ENCODE data around the gene LAMC1.

LAMC1 gene

DNA sequence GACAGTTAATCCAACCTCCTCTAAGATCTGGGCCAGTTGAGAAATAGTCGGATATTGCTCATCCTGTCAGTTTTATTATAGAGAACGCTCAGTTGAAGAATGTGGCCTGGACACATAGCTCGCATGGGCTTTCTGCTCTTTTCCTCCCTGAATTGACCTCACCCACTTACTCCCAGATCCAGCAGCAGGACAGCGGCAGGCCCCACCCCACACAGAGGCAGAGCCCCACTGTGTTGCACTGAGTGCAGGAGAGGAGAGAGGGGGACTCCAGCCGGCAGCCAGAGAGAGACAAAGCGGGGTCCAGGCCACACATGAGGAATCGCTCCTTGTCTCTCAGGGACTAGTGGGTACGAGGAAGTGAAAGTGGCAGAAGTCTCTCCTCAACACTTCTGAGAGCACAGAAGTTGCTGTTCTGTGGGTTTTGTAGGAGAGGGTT is 78.6 kb downstream of the LAMC1 start:
- Histone ChIP-seq H3K14ac (ENCODE audit: low read length) (no peak overlapping the region), H2BK120ac (ENCODE audit: insufficient read depth, low read length, poor library complexity) (no peak overlapping the region), H4K8ac (ENCODE audit: low read depth, low read length) (no peak overlapping the region)

GRCh38 chr1:183103147-183103546 is 79.9 kb downstream of the LAMC1 start:
- Histone ChIP-seq H2BK5ac (ENCODE audit: low read depth, low read length, poor library complexity) (no peak overlapping the region), H2BK120ac (ENCODE audit: insufficient read depth, low read length, poor library complexity) (no peak overlapping the region), H3K27me3 (ENCODE audit: insufficient read depth, low read length) (no peaks in the 10 kb centered on the region), H3K9me3 (ENCODE audit: insufficient read depth, low read depth, low read length) (no peaks in the 10 kb centered on the region), H3K4ac (ENCODE audit: low read depth, low read length) (no peak overlapping the region), H3K27ac (ENCODE audit: low read depth, low read length) (no peak overlapping the region), H3K36me3 (ENCODE audit: control insufficient read depth in 1 of 2, insufficient read depth in 2 of 2, low read length in 2 of 2) (peaks cover 3 to 7% of the 10 kb centered on the region in 2 experiments), H3K23ac (ENCODE audit: low read length) (no peak overlapping the region), H3K14ac (ENCODE audit: low read length) (no peak overlapping the region), H3K18ac (ENCODE audit: low read length) (peak overlapping the region; percentile 6), H4K12ac (ENCODE audit: low read depth, low read length) (no peak overlapping the region), H2BK12ac (ENCODE audit: low read length) (no peak overlapping the region), H3K4me1 (ENCODE audit: control insufficient read depth in 1 of 2, insufficient read depth in 2 of 2, low read length in 2 of 2) (peaks cover 10 to 16% of the 10 kb centered on the region in 2 experiments), H3K79me2 (ENCODE audit: control insufficient read depth, insufficient read depth, low read length, poor library complexity) (peaks cover 2% of the 10 kb centered on the region), H4K8ac (ENCODE audit: low read depth, low read length) (no peak overlapping the region), H3K4me3 (ENCODE audit: low read depth, low read length) (no peak overlapping the region), H3K79me1 (ENCODE audit: low read length) (peaks cover 7% of the 10 kb centered on the region), H3K4me2 (ENCODE audit: low read length) (no peak overlapping the region), H3K9ac (ENCODE audit: low read length) (no peak overlapping the region), H4K91ac (ENCODE audit: low read depth, low read length) (no peak overlapping the region), H2AFZ (ENCODE audit: insufficient read depth, low read length, poor library complexity) (no peak overlapping the region), H2AK5ac (ENCODE audit: low read length) (no peak overlapping the region)
- no peak for DNase-seq
- WGBS (ENCODE audit: extremely low coverage, insufficient coverage, insufficient read length) = no CpG with 5 or more reads among the region's 11 CpGs

More for the DNA sequence above, 78.6 kb downstream of the LAMC1 start:
- Histone ChIP-seq H3K23ac (ENCODE audit: low read length) (no peak overlapping the region), H3K18ac (ENCODE audit: low read length) (no peak overlapping the region), H3K27me3 (ENCODE audit: insufficient read depth, low read length) (no peaks in the 10 kb centered on the region), H2BK5ac (ENCODE audit: low read depth, low read length, poor library complexity) (no peak overlapping the region), H3K4ac (ENCODE audit: low read depth, low read length) (no peak overlapping the region), H3K9ac (ENCODE audit: low read length) (no peak overlapping the region), H3K9me3 (ENCODE audit: insufficient read depth, low read depth, low read length) (no peaks in the 10 kb centered on the region), H3K36me3 (ENCODE audit: control insufficient read depth in 1 of 2, insufficient read depth in 2 of 2, low read length in 2 of 2) (peaks cover 3 to 7% of the 10 kb centered on the region in 2 experiments), H3K4me2 (ENCODE audit: low read length) (no peak overlapping the region), H3K4me3 (ENCODE audit: low read depth, low read length) (no peak overlapping the region), H3K27ac (ENCODE audit: low read depth, low read length) (no peak overlapping the region), H3K4me1 (ENCODE audit: control insufficient read depth in 1 of 2, insufficient read depth in 2 of 2, low read length in 2 of 2) (peaks cover 10 to 16% of the 10 kb centered on the region in 2 experiments), H3K79me2 (ENCODE audit: control insufficient read depth, insufficient read depth, low read length, poor library complexity) (peaks cover 2% of the 10 kb centered on the region), H3K79me1 (ENCODE audit: low read length) (peaks cover 7% of the 10 kb centered on the region), H4K91ac (ENCODE audit: low read depth, low read length) (no peak overlapping the region), H4K12ac (ENCODE audit: low read depth, low read length) (no peak overlapping the region), H2AFZ (ENCODE audit: insufficient read depth, low read length, poor library complexity) (no peak overlapping the region), H2AK5ac (ENCODE audit: low read length) (no peak overlapping the region), H2BK12ac (ENCODE audit: low read length) (no peak overlapping the region)
- peak; percentile 53 to 85 for DNase-seq
- no CpG with 5 or more reads among the region's 8 CpGs for WGBS (ENCODE audit: extremely low coverage, insufficient coverage, insufficient read length)

DNA sequence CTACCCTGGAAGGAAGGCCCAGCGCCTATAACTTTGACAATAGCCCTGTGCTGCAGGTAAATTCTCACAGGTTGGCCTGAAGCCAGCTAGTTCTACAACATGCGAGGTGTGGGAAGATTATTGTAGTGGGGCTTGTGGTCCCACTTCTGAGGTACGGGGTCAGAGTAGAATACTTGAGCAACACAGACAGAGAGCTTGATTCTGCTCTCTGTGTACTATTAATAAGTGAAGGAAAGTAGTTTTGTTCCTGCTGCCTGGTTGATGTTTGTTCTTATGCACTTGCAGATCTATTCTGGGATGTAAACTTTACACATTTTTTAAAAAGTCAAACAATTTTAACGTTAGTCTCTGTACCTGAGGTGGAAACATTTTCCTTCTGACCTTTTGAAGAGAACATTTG is 80.4 kb downstream of the LAMC1 start:
- no peak overlapping the region for H4K91ac ChIP-seq (ENCODE audit: low read depth, low read length)
- no CpG with 5 or more reads among the region's 4 CpGs for WGBS (ENCODE audit: extremely low coverage, insufficient coverage, insufficient read length)

DNA sequence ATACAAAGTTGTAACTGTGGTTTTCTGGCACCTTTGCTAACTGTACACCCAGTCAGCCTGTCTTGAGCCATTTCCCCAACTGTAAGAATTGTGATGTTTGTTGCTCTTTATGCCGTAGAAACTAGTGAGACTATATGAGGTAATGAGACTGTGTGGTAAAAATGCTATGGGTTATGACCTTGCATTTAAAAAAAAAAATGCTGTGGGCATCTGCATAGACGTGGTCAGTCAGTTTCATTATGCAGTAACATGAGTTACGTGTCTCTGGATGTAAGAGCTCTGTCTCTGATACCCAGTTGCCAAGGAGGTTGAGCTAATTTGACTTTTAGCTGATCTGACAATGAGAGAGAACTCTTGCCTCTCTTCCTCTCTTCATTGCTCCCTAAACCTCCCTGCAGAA is 82.2 kb downstream of the LAMC1 start:
- Histone ChIP-seq H2BK12ac (ENCODE audit: low read length) (no peak overlapping the region), H3K79me1 (ENCODE audit: low read length) (peaks cover 4% of the 10 kb centered on the region), H4K8ac (ENCODE audit: low read depth, low read length) (no peak overlapping the region), H2BK5ac (ENCODE audit: low read depth, low read length, poor library complexity) (no peak overlapping the region), H3K9me3 (ENCODE audit: insufficient read depth, low read depth, low read length) (no peaks in the 10 kb centered on the region), H4K91ac (ENCODE audit: low read depth, low read length) (no peak overlapping the region), H3K9ac (ENCODE audit: low read length) (no peak overlapping the region), H3K79me2 (ENCODE audit: control insufficient read depth, insufficient read depth, low read length, poor library complexity) (no peaks in the 10 kb centered on the region), H3K18ac (ENCODE audit: low read length) (no peak overlapping the region), H4K12ac (ENCODE audit: low read depth, low read length) (no peak overlapping the region), H3K4me3 (ENCODE audit: low read depth, low read length) (no peak overlapping the region), H3K4me2 (ENCODE audit: low read length) (no peak overlapping the region), H2AK5ac (ENCODE audit: low read length) (no peak overlapping the region), H3K27ac (ENCODE audit: low read depth, low read length) (no peak overlapping the region), H2AFZ (ENCODE audit: insufficient read depth, low read length, poor library complexity) (no peak overlapping the region), H3K27me3 (ENCODE audit: insufficient read depth, low read length) (no peaks in the 10 kb centered on the region), H3K14ac (ENCODE audit: low read length) (no peak overlapping the region), H2BK120ac (ENCODE audit: insufficient read depth, low read length, poor library complexity) (no peak overlapping the region), H3K4ac (ENCODE audit: low read depth, low read length) (no peak overlapping the region), H3K4me1 (ENCODE audit: control insufficient read depth in 1 of 2, insufficient read depth in 2 of 2, low read length in 2 of 2) (peaks cover 7 to 10% of the 10 kb centered on the region in 2 experiments), H3K36me3 (ENCODE audit: control insufficient read depth in 1 of 2, insufficient read depth in 2 of 2, low read length in 2 of 2) (peaks cover 4 to 8% of the 10 kb centered on the region in 2 experiments), H3K23ac (ENCODE audit: low read length) (no peak overlapping the region)
- peak in 1 of 2 donors; percentile 18 for DNase-seq
- WGBS (ENCODE audit: extremely low coverage, insufficient coverage, insufficient read length) = no CpG with 5 or more reads among the region's 3 CpGs

More for the DNA sequence above, 80.4 kb downstream of the LAMC1 start:
- no peak overlapping the region for H2AK5ac ChIP-seq (ENCODE audit: low read length)
- no peak overlapping the region for H3K14ac ChIP-seq (ENCODE audit: low read length)
- H2AFZ ChIP-seq (ENCODE audit: insufficient read depth, low read length, poor library complexity) = no peak overlapping the region
- H3K4me1 ChIP-seq (ENCODE audit: control insufficient read depth in 1 of 2, insufficient read depth in 2 of 2, low read length in 2 of 2) = peaks cover 10 to 16% of the 10 kb centered on the region in 2 experiments
- H3K9ac ChIP-seq (ENCODE audit: low read length) = no peak overlapping the region
- H4K12ac ChIP-seq (ENCODE audit: low read depth, low read length) = no peak overlapping the region
- no peak overlapping the region for H3K27ac ChIP-seq (ENCODE audit: low read depth, low read length)
- peaks cover 3 to 7% of the 10 kb centered on the region in 2 experiments for H3K36me3 ChIP-seq (ENCODE audit: control insufficient read depth in 1 of 2, insufficient read depth in 2 of 2, low read length in 2 of 2)
- peaks cover 2% of the 10 kb centered on the region for H3K79me2 ChIP-seq (ENCODE audit: control insufficient read depth, insufficient read depth, low read length, poor library complexity)
- H2BK12ac ChIP-seq (ENCODE audit: low read length) = no peak overlapping the region
- H3K27me3 ChIP-seq (ENCODE audit: insufficient read depth, low read length) = no peaks in the 10 kb centered on the region
- H3K9me3 ChIP-seq (ENCODE audit: insufficient read depth, low read depth, low read length) = no peaks in the 10 kb centered on the region
- H2BK5ac ChIP-seq (ENCODE audit: low read depth, low read length, poor library complexity) = no peak overlapping the region
- peak overlapping the region; percentile 6 for H3K18ac ChIP-seq (ENCODE audit: low read length)
- H2BK120ac ChIP-seq (ENCODE audit: insufficient read depth, low read length, poor library complexity) = no peak overlapping the region
- H3K4ac ChIP-seq (ENCODE audit: low read depth, low read length) = no peak overlapping the region
- DNase-seq = no peak
- no peak overlapping the region for H4K8ac ChIP-seq (ENCODE audit: low read depth, low read length)
- H3K4me3 ChIP-seq (ENCODE audit: low read depth, low read length) = no peak overlapping the region
- no peak overlapping the region for H3K4me2 ChIP-seq (ENCODE audit: low read length)
- H3K79me1 ChIP-seq (ENCODE audit: low read length) = peaks cover 7% of the 10 kb centered on the region
- no peak overlapping the region for H3K23ac ChIP-seq (ENCODE audit: low read length)
